Measurements from ENCODE around the gene TRRAP.

Gene TRRAP

GRCh38 chr7:98991141-98991540 lies 112.8 kb downstream of the TRRAP start:
- DNase-seq (ENCODE audit: low spot score), result no peak

- DNase-seq (ENCODE audit: low spot score), result no peak
Observed at GRCh38 chr7:98992076-98992475, 113.7 kb downstream of the TRRAP start.

GRCh38 chr7:98993024-98993897 lies 114.9 kb downstream of the TRRAP start:
- no peak for DNase-seq (ENCODE audit: low spot score)

- DNase-seq (ENCODE audit: low spot score), result no peak
Observed at GRCh38 chr7:98994046-98994944, 116.0 kb downstream of the TRRAP start.

GRCh38 chr7:98995111-98995510 lies 116.8 kb downstream of the TRRAP start:
- no peak for DNase-seq (ENCODE audit: low spot score)

- no peak for DNase-seq (ENCODE audit: low spot score)
Observed at GRCh38 chr7:98995523-98996149, 117.3 kb downstream of the TRRAP start.

- no peak for DNase-seq (ENCODE audit: low spot score)
Observed at GRCh38 chr7:98996150-98996552, 117.8 kb downstream of the TRRAP start.

- no peak for DNase-seq (ENCODE audit: low spot score)
Observed at GRCh38 chr7:98997846-98998245, 119.5 kb downstream of the TRRAP start.

- no peak for DNase-seq (ENCODE audit: low spot score)
Observed at GRCh38 chr7:98998821-98999725, 120.7 kb downstream of the TRRAP start.

- no peak for DNase-seq (ENCODE audit: low spot score)
Observed at GRCh38 chr7:99000196-99000903, 122.0 kb downstream of the TRRAP start.

GRCh38 chr7:99000904-99001465 lies 122.7 kb downstream of the TRRAP start:
- no peak for DNase-seq (ENCODE audit: low spot score)

GRCh38 chr7:99001482-99002147 lies 123.3 kb downstream of the TRRAP start:
- DNase-seq (ENCODE audit: low spot score), result no peak

GRCh38 chr7:99002148-99002826 lies 124.0 kb downstream of the TRRAP start:
- DNase-seq (ENCODE audit: low spot score), result no peak

- no peak for DNase-seq (ENCODE audit: low spot score)
Observed at GRCh38 chr7:99002827-99003212, 124.5 kb downstream of the TRRAP start.

- no peak for DNase-seq (ENCODE audit: low spot score)
Observed at GRCh38 chr7:99003419-99003818, 125.1 kb downstream of the TRRAP start.

- DNase-seq (ENCODE audit: low spot score), result no peak
Observed at GRCh38 chr7:99004216-99004615, 125.9 kb downstream of the TRRAP start.

GRCh38 chr7:99004781-99005500 lies 126.6 kb downstream of the TRRAP start:
- DNase-seq (ENCODE audit: low spot score), result no peak

GRCh38 chr7:99005776-99006175 lies 127.4 kb downstream of the TRRAP start:
- no peak for DNase-seq (ENCODE audit: low spot score)
